GM18907 (cell line): ENCODE measurements around the gene RWDD4.

ENCODE experiments used
- ATAC-seq: cut with Tn5 transposase; IDR thresholded peaks from one replicate; pipeline ENCODE4 v1.9.1; 2021; ENCODE audit warnings: mild to moderate bottlenecking, moderate library complexity; ENCODE audit not compliant: unreplicated experiment

The RWDD4 gene

DNA sequence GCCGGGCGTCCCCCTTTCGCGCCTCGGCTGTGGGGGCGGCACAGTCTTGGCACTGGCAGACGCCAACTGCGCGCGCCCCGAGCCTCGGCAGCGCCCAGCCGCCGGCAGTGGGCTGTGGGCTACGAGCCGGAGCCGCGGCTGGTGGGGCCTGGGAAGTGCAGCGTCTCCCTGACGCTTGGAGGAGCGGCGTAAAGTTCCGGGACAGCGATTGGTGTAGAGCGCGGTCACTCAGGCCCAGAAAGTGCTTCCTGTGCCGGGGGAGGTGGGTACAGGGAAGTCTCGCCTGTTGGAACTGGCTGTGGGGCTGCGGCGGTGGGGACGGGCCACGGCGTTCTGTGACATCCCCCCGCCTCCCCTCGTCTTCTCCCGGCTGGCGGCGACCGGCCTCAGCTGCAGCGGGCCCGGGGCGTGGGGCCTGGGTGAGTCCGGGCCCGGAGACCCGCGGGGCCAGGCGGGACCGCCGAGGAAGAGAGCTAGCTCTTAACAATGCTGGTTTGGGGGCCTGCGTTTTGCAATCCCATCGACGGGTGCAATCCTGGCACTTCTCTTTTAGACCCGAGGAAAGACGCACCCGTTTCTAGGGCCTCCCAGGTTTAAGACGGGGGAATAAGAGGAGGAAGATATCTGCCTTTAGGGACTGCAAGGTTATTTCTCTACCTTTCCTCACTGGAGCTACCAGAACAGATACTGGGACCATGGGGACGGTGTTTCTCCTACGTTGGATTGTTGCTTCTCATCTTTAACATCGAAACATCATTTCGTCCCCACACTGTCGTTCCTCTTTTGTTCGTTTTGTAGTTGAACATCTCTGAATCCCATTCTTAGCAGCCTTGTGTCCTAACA is at the start of gene RWDD4, which contains the start of gene TRAPPC11:
TSS of gene RWDD4 (minus strand) at position 157 of the 843 bp plus-strand sequence. CDS start 233 bp downstream, outside the sequence.
TSS of gene TRAPPC11 (plus strand) at position 265 of the 843 bp plus-strand sequence. CDS start 4,575 bp downstream, outside the sequence.
- ATAC-seq: peak; percentile 99

DNA sequence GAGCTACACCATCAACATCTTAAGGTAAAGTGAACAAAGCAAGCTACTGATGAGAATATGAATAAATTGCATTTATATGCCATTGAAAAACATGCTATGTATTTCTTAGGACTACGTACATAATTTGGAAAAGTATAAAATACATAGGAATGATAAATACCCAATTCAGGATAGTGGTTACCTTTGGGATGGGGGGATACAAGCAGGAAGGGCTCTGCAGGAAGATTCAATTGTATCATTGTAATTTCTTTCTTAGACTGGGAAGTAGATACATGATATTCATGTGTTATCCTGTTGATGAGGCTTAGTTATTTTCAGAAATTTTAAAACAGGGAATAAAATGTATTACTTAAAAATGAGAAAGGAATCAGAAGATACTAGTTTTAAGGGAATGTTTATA is 43.5 kb upstream of the RWDD4 start:
- ATAC-seq: no peak

GRCh38 chr4:183700407-183700806 is 41.4 kb upstream of the RWDD4 start:
- ATAC-seq: no peak

- ATAC-seq: no peak
These were observed 39.9 kb upstream of the RWDD4 start for GRCh38 chr4:183698909-183699308.

- ATAC-seq: no peak
These were observed 32.9 kb upstream of the RWDD4 start for GRCh38 chr4:183691897-183692296.

DNA sequence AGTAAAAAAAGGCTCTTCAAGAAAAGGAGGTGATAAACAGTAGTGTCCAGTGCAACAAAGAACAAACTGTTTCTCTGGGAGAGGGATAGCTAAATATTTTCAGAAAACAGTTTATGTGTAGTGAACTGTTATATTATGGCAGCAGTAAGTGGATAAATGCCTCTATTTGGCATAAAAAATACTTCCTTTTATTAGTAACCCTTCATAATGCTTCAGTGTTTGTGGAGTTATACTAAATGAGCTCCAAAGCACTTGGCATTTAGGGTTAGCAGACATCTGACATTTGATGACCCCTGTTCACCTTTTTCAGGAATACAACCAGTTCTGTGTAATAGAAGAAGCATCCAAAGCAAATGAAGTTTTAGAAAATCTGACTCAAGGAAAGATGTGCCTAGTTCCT is 32.0 kb upstream of the RWDD4 start:
- no peak for ATAC-seq

DNA sequence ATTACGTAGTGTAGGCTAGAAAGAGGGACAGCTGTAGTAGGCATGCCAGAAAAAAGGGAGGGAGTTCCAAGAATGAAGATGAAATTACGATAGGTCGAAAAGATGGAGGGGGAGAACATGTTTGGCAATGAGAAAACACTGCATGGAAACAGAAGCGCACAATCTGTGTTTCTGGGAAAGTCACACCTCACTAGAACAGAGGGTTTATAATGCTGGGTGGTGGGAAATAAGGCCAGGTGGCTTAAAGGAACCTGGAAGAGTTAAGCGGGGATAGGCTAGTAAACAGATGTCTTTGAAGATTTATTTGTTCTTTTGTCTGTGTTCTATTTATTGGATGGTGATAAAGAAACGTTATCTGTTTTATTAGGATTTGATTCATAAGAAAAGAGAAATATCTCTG is 29.2 kb upstream of the RWDD4 start:
- no peak for ATAC-seq

DNA sequence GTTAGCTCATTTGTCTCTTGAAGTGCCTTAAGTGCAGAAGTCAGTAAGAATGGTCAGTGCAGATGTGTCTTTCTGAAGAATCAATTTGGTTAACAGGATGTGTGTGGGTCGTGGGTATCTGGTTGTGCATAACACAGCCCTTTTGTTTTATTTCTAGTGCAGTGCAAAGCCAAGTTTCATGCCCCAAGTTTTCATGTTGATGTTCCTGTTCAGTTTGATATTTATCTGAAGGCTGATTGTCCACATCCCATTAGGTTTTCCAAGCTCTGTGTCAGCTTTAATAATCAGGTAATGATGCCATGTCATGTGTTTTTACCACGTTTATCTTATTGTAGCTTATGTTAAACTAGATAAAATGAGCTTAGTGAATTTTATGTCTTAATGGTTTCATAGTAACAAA is 27.5 kb upstream of the RWDD4 start:
- ATAC-seq: no peak

- no peak for ATAC-seq
These were observed 22.1 kb upstream of the RWDD4 start for GRCh38 chr4:183681119-183681518.

DNA sequence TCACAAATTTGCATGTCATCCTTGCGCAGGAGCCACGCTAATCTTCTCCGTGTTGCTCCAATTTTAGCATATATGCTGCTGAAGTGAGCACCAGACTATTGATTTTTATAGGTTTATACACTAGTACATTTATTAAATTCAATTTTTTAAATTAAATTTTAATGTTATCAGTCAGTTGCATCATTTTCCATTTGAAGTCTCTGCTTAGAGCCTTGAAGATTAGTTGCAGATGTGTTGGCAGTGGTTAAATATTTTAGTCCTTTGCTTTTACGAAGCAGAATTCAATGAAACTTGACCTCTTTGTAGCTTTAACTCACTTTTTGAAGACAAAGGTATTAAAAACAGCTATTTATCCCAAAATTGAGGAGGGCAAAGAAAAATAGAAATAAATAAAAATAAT is 16.6 kb upstream of the RWDD4 start:
- ATAC-seq: no peak

GRCh38 chr4:183674153-183674552 is 15.2 kb upstream of the RWDD4 start:
- ATAC-seq: no peak

- ATAC-seq: no peak
These were observed 12.1 kb upstream of the RWDD4 start for GRCh38 chr4:183670960-183671555.

GRCh38 chr4:183670251-183670650 is 11.3 kb upstream of the RWDD4 start:
- ATAC-seq: no peak

- ATAC-seq: no peak
These were observed 7.1 kb upstream of the RWDD4 start for GRCh38 chr4:183666088-183666487.

- ATAC-seq: no peak
These were observed 872 bp upstream of the RWDD4 start for GRCh38 chr4:183659872-183660242.

DNA sequence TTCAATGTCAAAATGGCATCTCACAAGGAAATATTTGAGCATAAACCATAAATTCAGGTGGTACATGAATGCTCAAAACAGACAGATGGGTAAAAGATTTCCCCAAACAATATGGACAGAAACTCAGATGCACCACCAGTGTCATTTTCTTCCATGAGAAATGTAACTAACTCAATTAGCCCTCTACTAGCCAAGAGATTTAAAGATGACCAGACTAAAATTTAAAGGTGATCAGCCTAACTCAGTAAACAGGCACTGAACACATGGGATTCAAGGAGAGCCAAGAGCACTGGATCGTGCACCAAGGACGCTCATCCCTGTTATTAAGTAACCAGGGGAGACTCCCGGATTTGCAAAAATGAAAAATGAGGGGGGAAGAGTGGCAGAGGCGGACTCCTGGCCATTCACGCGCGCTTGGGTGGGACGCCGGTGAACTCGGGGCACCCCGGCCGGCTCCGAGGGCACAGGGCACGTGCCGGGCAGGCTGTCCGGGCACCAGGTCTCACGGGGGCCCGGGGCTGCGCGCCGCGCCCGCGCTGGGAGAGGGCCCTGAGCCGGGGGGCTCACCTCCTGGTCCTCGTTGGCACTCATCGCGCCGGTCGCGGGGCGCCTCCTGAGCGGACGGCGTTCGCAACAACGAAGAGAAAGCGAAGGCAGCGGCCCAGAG is 490 bp downstream of the RWDD4 start:
- ATAC-seq: peak; percentile 45

DNA sequence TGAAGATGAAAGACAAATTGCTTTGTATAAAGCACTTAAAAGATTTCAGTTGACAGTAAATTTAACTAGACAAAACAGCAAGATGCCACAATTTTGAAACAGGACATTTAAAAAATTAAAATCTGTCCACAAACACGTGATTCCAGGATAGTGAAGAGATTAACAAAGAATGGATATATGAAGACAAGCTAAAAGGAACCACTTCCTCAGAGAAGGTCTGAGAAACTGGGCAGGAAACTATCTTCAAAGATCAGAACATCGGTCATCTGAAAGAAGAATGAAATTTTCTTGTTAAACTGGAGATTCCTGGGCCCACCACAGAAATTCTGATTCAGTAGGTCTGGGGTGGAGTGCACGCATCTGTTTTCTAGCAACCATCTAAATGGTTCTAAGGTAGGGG is 1.4 kb downstream of the RWDD4 start:
- ATAC-seq: no peak

- no peak for ATAC-seq
These were observed 13.7 kb downstream of the RWDD4 start for GRCh38 chr4:183645326-183645725.

- ATAC-seq: no peak
These were observed 19.7 kb downstream of the RWDD4 start for GRCh38 chr4:183639291-183639690.

DNA sequence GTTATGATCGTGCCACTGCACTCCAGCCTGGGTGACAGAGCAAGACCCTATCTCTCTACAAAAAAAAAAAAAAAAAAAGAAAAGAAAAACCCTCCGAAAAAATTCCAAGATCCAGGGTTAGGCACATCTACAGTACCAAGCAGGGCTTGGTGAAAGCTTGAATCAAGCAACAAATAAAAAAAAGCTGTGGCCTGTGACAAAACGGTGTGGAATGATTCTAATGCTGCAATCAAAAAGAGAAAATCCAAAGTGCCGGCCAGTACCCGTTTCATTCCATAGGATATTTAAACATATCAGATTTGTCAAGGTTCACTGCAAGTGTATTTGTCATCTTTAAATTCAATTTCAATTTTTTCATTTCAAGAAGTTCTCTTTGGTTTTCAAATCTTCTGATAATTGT is 20.5 kb downstream of the RWDD4 start:
- ATAC-seq: no peak

DNA sequence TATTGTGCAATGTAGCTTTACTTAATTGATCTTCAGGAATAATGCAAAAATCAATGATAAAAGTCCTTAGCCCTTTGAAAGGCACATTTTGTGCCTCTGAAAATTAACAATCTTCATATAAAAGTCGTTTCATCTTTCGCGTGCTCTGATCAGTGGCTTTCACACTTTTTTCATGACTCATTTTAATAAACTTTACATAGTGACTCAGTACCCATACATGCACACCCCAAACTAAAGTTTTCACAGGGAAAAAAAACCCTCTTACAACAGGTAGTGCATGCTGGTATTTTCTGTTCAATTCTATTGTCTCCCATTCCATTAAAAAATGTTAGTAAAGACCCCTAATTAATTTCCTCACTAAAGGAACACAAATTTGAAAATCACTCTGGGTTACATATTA is 21.5 kb downstream of the RWDD4 start:
- no peak for ATAC-seq

DNA sequence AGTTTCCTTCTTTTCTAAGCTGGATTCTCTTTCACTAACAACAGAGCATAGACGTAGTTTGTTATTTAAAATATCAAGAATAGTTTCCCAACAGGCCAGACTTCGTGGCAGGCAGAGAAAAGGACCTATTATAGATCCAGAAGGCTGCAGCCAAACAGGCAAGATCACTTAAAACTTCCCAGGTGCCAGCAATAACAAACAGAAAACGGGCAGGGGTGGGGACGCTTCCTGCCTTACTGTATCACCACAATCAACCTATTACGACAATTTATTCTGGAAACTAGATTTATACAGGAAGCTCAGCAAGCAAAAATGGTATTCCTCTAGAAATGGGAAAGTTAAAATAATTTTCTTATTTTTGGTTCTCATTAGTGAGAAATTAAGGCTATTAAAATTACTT is 22.1 kb downstream of the RWDD4 start:
- ATAC-seq: no peak
